ENCODE data around the gene NFIB. TPM values are rescaled to one million over a fixed set of nuclear protein-coding genes. Genes with fewer than 3 reads are reported as not detected.
A peak's percentile ranks its signal among the peaks of the same experiment; 100 is the strongest.

NFIB gene
- total RNA-seq, 2 donors from 2014 or later, result 47.0 to 65.9 TPM

DNA sequence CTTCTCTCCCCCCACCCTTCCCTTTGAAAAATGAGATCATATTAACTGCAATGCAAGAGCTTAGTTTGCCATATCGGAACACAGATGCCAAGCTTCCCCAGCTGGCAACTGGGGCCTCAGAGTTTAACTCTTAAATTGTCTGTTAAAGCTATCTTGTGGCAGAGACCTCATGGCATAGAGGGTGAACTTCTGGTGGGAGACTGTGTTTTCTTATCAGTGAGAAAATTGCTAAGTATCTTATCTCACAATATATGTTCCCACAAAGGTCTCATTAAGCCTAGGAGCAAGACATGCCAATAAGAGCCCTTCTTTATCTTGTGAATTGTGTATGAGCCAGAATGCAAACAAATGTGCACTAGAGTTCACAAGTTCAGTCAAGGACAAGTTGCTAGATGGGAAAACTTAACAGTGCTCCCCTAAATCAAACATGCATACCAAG is 12.3 kb downstream of the NFIB start:
- Histone ChIP-seq H3K27ac (peak overlapping the region; percentile 40 to 74 (median 66)), H3K4me1 (peaks cover 88% of the 10 kb centered on the region), H3K4me3 (no peak overlapping the region), H3K27me3 (no peaks in the 10 kb centered on the region), H3K9me3 (no peaks in the 10 kb centered on the region), H3K36me3 (replicated peaks in 1 of 2; ENCODE audit: insufficient read depth in 1 of 2, low read depth in 2 of 2) (no peaks in the 10 kb centered on the region)
- DNase-seq (peak in 3 of 4 donors; percentile 29 to 61 (median 35)), ATAC-seq (peak; percentile 63)
- intact Hi-C loops (cut with DNase I), result no loop called here
- no peak for TF ChIP-seq POLR2A (IDR thresholded peaks at IDR 0.05)
- TF ChIP-seq, protein P1, sequence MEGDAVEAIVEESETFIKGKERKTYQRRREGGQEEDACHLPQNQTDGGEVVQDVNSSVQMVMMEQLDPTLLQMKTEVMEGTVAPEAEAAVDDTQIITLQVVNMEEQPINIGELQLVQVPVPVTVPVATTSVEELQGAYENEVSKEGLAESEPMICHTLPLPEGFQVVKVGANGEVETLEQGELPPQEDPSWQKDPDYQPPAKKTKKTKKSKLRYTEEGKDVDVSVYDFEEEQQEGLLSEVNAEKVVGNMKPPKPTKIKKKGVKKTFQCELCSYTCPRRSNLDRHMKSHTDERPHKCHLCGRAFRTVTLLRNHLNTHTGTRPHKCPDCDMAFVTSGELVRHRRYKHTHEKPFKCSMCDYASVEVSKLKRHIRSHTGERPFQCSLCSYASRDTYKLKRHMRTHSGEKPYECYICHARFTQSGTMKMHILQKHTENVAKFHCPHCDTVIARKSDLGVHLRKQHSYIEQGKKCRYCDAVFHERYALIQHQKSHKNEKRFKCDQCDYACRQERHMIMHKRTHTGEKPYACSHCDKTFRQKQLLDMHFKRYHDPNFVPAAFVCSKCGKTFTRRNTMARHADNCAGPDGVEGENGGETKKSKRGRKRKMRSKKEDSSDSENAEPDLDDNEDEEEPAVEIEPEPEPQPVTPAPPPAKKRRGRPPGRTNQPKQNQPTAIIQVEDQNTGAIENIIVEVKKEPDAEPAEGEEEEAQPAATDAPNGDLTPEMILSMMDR (IDR thresholded peaks at IDR 0.05), result no peak
- WGBS, 2 donors, result 12 to 15% methylated on average over 1 of the region's 1 CpG

DNA sequence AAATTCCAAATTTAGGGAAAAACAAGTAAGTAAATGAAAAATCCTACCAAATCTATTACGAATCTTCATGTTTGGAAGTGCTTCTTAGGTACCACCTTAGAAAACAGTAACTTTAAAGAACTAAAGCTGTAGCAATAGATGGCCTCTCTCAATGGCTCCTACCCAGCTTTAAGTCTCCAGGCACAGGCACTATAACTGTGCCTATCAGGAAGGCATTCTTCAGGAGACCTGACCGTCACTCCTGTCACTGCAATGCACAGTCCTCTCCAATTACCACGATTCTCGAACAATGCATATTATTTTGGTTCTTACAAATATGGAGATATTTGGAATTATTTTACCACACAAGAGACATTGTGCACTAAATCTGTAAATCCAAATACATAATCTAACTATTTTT is 12.9 kb downstream of the NFIB start:
- DNase-seq, result no peak
- Histone ChIP-seq H3K9me3 (no peaks in the 10 kb centered on the region), H3K36me3 (replicated peaks in 1 of 2; ENCODE audit: insufficient read depth in 1 of 2, low read depth in 2 of 2) (no peaks in the 10 kb centered on the region), H3K27ac (peak overlapping the region; percentile 60 to 74 (median 66)), H3K27me3 (no peaks in the 10 kb centered on the region), H3K4me3 (no peak overlapping the region), H3K4me1 (peaks cover 91% of the 10 kb centered on the region)
- WGBS, 2 donors, result 29 to 37% methylated on average over 4 of the region's 4 CpGs
- ATAC-seq, result no peak
- TF ChIP-seq POLR2A (IDR thresholded peaks at IDR 0.05), result no peak
- intact Hi-C loops (cut with DNase I), result no loop called here

DNA sequence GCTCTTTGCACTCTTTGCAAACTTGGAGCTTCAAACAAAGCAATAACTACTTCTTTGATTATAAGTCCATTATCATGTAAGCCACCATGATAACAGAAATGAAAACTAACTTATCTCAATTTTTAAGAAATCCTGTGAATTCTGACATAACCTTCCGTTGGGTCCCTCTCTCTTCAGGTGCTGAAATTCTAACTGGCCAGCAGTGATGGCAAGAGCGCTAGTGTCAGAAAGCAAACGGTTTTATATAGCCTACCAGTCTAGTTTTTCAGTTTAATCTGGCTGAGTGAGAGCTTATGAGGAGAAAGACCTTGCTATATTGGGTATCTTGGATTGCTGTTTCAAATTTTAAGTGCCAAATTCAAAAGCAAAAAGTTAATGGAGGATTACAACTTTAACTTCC is 13.4 kb downstream of the NFIB start:
- Histone ChIP-seq H3K27me3 (no peaks in the 10 kb centered on the region), H3K4me1 (peaks cover 93% of the 10 kb centered on the region), H3K36me3 (replicated peaks in 1 of 2; ENCODE audit: insufficient read depth in 1 of 2, low read depth in 2 of 2) (no peaks in the 10 kb centered on the region), H3K9me3 (no peaks in the 10 kb centered on the region), H3K4me3 (no peak overlapping the region), H3K27ac (peak overlapping the region; percentile 60 to 74 (median 66))
- no peak for TF ChIP-seq POLR2A (IDR thresholded peaks at IDR 0.05)
- TF ChIP-seq, protein P1 (IDR thresholded peaks at IDR 0.05), result no peak
- no peak for DNase-seq
- no peak for ATAC-seq
- intact Hi-C loops (cut with DNase I), result no loop called here
- 24 to 35% methylated on average over 3 of the region's 3 CpGs for WGBS, 2 donors

DNA sequence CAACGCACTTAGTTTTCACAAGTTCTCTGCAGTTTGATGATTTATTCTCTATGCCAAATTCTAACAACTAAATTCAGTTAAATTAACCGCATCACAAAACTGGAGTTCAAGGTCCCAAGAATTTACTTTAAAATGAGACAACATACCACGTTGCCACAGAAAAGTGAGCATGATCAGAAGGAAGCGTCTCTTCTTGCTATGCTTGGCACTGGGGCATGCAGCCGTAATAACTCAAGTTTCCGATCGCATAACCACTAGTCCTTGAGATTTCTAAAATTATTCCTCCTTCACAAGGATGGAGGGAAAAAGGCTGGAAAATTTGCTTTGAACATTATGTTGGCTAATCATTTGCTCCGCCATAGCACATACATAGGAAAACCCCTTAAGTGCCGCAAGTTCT is 13.9 kb downstream of the NFIB start:
- peak overlapping the region; percentile 60 to 74 (median 66) for H3K27ac ChIP-seq
- peaks cover 93% of the 10 kb centered on the region for H3K4me1 ChIP-seq
- intact Hi-C loops (cut with DNase I), result no loop called here
- TF ChIP-seq, protein P1 (IDR thresholded peaks at IDR 0.05), result no peak
- TF ChIP-seq POLR2A (IDR thresholded peaks at IDR 0.05), result no peak
- H3K9me3 ChIP-seq, result no peaks in the 10 kb centered on the region
- DNase-seq, result no peak
- no peaks in the 10 kb centered on the region for H3K36me3 ChIP-seq (replicated peaks in 1 of 2; ENCODE audit: insufficient read depth in 1 of 2, low read depth in 2 of 2)
- no peak for ATAC-seq
- 19 to 39% methylated on average over 9 of the region's 9 CpGs for WGBS, 2 donors
- H3K4me3 ChIP-seq, result no peak overlapping the region
- H3K27me3 ChIP-seq, result no peaks in the 10 kb centered on the region

DNA sequence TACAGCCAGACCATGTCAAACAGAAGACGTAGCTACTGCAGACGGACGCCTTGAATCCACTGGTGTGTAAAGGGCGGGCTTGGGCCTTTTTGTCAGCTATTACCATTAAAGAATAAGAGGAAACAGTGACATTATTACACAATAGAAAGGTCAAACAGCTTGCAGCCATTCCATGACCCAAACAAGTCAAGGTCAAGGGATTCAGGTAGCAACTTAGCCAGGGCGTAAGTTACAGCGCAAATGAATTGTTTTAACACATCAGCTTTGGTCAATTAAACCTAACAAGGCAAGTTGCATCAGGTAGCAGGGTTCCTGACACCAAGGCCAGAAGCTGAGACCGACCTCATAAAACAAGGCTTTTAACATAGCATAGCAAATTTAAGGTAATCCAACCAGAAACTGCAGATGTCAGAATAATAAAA is 15.3 kb downstream of the NFIB start:
- intact Hi-C loops (cut with DNase I), result no loop called here
- Histone ChIP-seq H3K36me3 (replicated peaks in 1 of 2; ENCODE audit: insufficient read depth in 1 of 2, low read depth in 2 of 2) (no peaks in the 10 kb centered on the region), H3K27me3 (no peaks in the 10 kb centered on the region), H3K4me1 (peaks cover 95% of the 10 kb centered on the region), H3K4me3 (no peak overlapping the region), H3K27ac (peak overlapping the region; percentile 50 to 87 (median 57)), H3K9me3 (no peaks in the 10 kb centered on the region)
- ATAC-seq, result no peak
- 19 to 34% methylated on average over 7 of the region's 7 CpGs for WGBS, 2 donors
- TF ChIP-seq, protein P1 (IDR thresholded peaks at IDR 0.05), result no peak
- peak in 1 of 3 donors; percentile 14 for TF ChIP-seq POLR2A (IDR thresholded peaks at IDR 0.05)
- no peak for DNase-seq

Measured in body of pancreas (tissue), 4 donors.